ENCODE results near the gene UQCRC1.

UQCRC1 gene

DNA sequence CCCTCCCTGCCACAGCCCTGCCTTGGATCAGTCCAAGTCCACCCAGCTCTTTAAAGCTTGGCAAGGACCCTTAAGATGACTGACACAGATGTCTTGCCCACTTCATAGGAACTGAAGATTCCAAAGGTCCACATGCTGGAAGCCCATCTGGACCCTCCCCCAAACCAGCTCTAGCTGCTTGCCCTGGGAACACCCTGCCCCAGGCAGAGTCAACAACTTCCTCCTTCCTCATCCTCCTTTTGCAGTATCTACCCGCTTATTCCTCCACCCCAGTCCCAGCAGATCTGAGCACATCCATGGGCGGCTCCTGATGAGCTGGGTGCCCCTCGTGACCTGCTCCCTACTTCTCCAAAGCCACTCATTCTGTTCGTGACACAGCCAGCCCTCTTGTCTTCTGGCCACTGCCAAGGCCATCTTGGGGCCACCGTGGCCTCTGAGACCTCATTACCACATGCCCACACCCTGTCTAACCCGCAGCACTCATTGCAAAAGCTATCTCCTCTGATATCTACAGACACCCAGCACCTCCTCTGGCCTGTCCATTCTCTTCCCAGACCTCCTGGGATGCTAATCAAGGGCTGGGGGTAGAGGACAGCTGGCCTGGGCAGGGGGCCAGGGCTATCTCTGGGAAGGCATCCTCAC is 50.8 kb downstream of the UQCRC1 start:
- TF ChIP-seq, protein P1, sequence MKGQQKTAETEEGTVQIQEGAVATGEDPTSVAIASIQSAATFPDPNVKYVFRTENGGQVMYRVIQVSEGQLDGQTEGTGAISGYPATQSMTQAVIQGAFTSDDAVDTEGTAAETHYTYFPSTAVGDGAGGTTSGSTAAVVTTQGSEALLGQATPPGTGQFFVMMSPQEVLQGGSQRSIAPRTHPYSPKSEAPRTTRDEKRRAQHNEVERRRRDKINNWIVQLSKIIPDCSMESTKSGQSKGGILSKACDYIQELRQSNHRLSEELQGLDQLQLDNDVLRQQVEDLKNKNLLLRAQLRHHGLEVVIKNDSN (IDR thresholded peaks at IDR 0.05) = no peak
- TF ChIP-seq RAD21 (IDR thresholded peaks at IDR 0.05; ENCODE audit: low read depth) (no peak), TCF12 (IDR thresholded peaks at IDR 0.05; ENCODE audit: low read depth) (no peak), YY1 (IDR thresholded peaks at IDR 0.05; ENCODE audit: low read depth) (no peak), TAF1 (IDR thresholded peaks at IDR 0.05; ENCODE audit: low read depth) (no peak), CEBPB (IDR thresholded peaks at IDR 0.05) (no peak), NFIC (IDR thresholded peaks at IDR 0.05) (no peak), ZBTB7A (IDR thresholded peaks at IDR 0.05; ENCODE audit: low read depth) (no peak), FOXM1 (IDR thresholded peaks at IDR 0.05; ENCODE audit: borderline replicate concordance, low read depth) (no peak), EGR1 (IDR thresholded peaks at IDR 0.05) (no peak), EP300 (IDR thresholded peaks at IDR 0.05; ENCODE audit: borderline replicate concordance) (no peak)
- TF ChIP-seq, protein P2, sequence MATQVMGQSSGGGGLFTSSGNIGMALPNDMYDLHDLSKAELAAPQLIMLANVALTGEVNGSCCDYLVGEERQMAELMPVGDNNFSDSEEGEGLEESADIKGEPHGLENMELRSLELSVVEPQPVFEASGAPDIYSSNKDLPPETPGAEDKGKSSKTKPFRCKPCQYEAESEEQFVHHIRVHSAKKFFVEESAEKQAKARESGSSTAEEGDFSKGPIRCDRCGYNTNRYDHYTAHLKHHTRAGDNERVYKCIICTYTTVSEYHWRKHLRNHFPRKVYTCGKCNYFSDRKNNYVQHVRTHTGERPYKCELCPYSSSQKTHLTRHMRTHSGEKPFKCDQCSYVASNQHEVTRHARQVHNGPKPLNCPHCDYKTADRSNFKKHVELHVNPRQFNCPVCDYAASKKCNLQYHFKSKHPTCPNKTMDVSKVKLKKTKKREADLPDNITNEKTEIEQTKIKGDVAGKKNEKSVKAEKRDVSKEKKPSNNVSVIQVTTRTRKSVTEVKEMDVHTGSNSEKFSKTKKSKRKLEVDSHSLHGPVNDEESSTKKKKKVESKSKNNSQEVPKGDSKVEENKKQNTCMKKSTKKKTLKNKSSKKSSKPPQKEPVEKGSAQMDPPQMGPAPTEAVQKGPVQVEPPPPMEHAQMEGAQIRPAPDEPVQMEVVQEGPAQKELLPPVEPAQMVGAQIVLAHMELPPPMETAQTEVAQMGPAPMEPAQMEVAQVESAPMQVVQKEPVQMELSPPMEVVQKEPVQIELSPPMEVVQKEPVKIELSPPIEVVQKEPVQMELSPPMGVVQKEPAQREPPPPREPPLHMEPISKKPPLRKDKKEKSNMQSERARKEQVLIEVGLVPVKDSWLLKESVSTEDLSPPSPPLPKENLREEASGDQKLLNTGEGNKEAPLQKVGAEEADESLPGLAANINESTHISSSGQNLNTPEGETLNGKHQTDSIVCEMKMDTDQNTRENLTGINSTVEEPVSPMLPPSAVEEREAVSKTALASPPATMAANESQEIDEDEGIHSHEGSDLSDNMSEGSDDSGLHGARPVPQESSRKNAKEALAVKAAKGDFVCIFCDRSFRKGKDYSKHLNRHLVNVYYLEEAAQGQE (IDR thresholded peaks at IDR 0.05; ENCODE audit: low read depth) = no peak
- TF ChIP-seq, protein P3, sequence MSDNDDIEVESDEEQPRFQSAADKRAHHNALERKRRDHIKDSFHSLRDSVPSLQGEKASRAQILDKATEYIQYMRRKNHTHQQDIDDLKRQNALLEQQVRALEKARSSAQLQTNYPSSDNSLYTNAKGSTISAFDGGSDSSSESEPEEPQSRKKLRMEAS (IDR thresholded peaks at IDR 0.05) = no peak

DNA sequence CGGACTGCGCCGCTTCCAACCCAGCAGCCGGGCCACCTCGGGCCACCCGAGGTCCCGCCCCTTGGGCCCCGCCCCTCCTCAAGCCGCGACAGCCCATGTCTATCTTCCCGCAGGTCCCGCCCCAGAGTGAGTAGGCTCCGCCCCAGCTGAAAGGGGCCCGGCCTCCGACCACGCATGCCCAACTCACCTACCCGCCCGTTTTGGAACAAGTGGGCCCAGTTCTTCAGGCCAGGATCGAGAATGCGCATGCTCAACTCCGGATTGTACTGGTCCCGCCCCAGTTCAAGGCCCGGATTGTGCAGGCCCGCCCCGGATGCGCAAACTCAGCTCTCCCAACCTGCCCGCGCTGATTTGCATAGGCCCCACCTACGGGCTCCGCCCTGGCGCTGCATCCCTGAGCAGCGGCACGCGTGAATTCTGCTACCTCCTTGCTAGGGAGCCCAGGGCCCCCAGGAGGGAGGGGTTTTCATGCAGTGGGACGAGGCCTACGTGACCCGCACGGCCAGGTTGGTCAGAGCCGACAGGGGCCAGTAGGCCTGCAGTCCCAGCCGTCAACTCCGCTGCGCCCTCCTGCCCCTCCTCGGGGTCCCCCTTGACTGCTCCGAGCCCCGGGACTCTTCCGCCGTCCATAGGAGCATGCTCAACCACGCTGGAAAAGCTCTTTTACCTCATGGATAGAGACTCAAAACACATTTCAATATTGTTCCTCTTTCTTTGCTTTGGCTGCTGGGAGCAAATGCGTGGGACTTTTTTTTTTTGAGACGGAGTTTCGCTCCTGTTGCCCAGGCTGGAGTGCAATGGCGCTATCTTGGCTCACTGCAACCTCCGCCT is 52.4 kb downstream of the UQCRC1 start, which contains the start of gene PFKFB4:
Gene PFKFB4 (minus strand): TSS at position 8 of the 831 bp plus-strand sequence. CDS start 26 bp downstream, outside the sequence.
- no peak for TF ChIP-seq RAD21 (IDR thresholded peaks at IDR 0.05; ENCODE audit: low read depth)
- no peak for TF ChIP-seq TEAD4 (IDR thresholded peaks at IDR 0.05)
- TF ChIP-seq, protein P3 (IDR thresholded peaks at IDR 0.05) = peak; percentile 77
- TF ChIP-seq TAF1 (IDR thresholded peaks at IDR 0.05; ENCODE audit: low read depth) = 0 out of 2 replicates have a peak, but pooled peaks have one; percentile 17
- no peak for TF ChIP-seq NFIC (IDR thresholded peaks at IDR 0.05)
- TF ChIP-seq TCF12 (IDR thresholded peaks at IDR 0.05; ENCODE audit: low read depth) = peak; percentile 30; the same call in 1 of the 2 replicates
- TF ChIP-seq EP300 (IDR thresholded peaks at IDR 0.05; ENCODE audit: borderline replicate concordance) = no peak
- TF ChIP-seq YY1 (IDR thresholded peaks at IDR 0.05; ENCODE audit: low read depth) = no peak

DNA sequence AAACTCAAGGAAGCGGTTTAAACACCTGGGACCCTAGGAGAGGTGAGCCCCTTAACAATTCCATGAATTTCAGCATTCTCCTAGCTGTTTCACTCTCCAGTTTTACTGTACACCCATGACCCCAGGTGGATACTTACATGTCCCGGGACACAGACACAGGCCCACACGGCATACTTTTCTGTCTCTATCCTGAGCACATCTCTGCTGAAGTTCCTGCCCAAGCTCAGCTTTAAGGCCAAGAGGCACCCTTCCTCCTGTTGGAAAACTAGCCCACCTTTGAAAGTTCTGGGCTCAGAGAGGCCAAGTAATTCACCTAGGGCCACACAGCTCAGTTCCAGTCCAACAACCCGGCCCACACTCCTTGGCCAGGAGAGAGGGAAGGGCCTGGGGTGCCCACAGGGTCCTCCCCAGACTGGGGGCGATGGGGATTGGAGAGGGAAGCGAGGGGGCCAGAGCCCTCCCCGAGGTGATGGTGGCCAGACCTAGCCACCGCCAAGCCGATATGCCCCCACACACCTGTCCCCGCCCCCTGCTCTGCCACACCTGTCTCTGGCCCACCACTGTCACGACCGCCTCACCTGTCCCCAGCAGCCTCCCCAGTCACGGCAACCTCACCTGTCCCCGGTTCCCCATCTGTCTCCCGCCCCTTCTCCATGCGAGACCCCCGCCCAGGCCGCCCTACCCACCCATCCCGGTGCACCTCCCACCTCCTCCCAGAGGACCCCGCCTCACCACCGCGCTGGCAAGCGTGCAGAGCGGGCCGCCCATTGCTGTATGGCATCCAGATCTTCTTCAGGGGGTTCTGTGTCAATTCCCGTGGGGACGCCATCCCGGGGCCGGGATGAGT is 53.3 kb downstream of the UQCRC1 start:
- TF ChIP-seq ZBTB7A (IDR thresholded peaks at IDR 0.05; ENCODE audit: low read depth) = peak; percentile 79
- no peak for TF ChIP-seq FOXM1 (IDR thresholded peaks at IDR 0.05; ENCODE audit: borderline replicate concordance, low read depth)
- TF ChIP-seq, protein P3 (IDR thresholded peaks at IDR 0.05) = 0 out of 2 replicates have a peak, but pooled peaks have one; percentile 21

DNA sequence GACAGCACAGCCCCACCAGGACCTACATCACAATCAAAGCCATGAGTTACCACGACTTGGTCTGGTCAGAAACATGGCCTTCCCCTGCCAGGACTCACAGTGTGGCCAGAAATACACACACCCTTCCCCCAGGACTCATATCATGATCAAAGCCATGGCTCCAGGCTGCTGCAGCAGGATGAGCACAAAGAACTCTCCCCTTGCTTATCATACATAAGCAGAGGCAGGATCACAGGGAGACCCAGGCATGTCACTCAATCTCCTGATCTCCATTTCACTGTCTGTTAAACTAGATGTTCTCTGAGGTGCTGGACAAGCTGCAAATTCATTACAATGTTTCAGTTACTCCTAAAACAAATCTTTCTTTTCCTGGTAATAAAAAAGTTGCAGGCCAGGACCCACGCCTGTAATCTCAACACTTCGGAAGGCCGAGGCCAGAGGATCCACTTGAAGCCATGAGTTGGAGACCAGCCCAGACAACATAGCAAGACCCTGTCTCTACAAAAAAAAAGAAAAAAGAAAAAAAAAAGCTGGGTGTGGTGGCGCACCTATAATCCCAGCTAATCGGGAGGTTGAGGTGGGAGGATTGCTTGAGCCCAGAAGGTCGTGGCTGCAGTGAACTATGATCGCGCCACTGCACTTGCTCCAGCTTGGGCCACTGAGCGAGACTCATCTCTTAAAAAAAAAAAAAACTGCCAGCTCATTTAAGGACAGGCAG is 54.1 kb downstream of the UQCRC1 start:
- TF ChIP-seq, protein P2 (IDR thresholded peaks at IDR 0.05; ENCODE audit: low read depth) = no peak
- no peak for TF ChIP-seq ZBTB7A (IDR thresholded peaks at IDR 0.05; ENCODE audit: low read depth)
- no peak for TF ChIP-seq EP300 (IDR thresholded peaks at IDR 0.05; ENCODE audit: borderline replicate concordance)
- TF ChIP-seq TEAD4 (IDR thresholded peaks at IDR 0.05) = no peak
- TF ChIP-seq RAD21 (IDR thresholded peaks at IDR 0.05; ENCODE audit: low read depth) = no peak
- TF ChIP-seq, protein P1 (IDR thresholded peaks at IDR 0.05) = no peak
- no peak for TF ChIP-seq EGR1 (IDR thresholded peaks at IDR 0.05)
- TF ChIP-seq, protein P3 (IDR thresholded peaks at IDR 0.05) = no peak
- TF ChIP-seq TCF12 (IDR thresholded peaks at IDR 0.05; ENCODE audit: low read depth) = no peak
- TF ChIP-seq NFIC (IDR thresholded peaks at IDR 0.05) = no peak
- TF ChIP-seq YY1 (IDR thresholded peaks at IDR 0.05; ENCODE audit: low read depth) = no peak
- no peak for TF ChIP-seq CEBPB (IDR thresholded peaks at IDR 0.05)
- TF ChIP-seq CREB1 (IDR thresholded peaks at IDR 0.05; ENCODE audit: low read depth) = no peak
- no peak for TF ChIP-seq TAF1 (IDR thresholded peaks at IDR 0.05; ENCODE audit: low read depth)
- TF ChIP-seq FOXM1 (IDR thresholded peaks at IDR 0.05; ENCODE audit: borderline replicate concordance, low read depth) = no peak

Data from Ishikawa (cell line).